GM18861 (cell line): ENCODE data around the gene YPEL4.
"Not testable (repeated sequence)": the region's sequence is repeated elsewhere in the genome, so short reads cannot be mapped to it uniquely, and the experiment has no call there.

Experiments
- ATAC-seq: cut with Tn5 transposase; IDR thresholded peaks from one replicate; pipeline ENCODE4 v1.9.1; 2021; ENCODE audit not compliant: unreplicated experiment

Gene YPEL4, protein sequence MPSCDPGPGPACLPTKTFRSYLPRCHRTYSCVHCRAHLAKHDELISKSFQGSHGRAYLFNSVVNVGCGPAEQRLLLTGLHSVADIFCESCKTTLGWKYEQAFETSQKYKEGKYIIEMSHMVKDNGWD

DNA sequence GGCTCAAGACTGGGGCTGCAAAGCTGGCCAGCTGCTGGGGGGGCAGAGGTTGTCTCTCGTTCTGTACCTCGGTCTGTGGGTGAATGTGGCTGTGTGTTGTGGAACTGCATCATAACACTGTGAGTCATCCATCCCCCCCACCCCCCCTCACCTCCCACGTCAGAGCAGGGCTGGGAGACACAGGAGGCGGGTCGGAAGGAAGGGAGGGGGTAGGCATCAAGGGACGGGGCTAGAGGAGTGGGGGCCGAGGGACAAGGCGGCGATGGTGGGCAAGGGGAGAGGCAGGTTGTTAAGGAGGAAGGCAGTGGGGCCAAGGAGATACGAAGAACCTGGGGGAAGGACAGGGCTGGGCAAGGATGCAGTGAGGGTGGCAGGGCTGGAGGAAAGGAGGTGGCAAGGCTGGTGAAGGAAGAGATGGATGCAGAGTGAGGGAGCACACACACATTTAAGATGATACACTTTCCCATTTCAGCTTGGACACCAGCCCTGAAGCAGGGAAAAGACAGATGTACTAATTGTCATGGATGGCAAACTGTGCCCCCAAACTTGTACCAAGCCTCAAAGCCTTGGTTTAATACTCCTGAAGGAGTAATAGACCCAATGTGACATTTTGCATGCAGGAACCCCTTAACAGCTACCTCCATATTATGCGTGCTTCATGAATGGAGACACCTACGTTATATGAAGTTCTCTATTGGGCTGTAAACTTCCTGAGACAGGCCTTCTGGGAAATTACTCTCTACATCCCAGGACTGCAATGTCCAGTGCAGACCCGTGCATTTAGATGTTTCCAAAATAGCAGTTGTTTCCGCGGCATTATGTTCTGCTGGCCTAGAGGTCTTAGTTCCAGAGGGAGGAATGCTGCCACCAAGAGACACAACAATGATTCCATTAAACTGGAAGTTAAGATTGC lies at the start of gene YPEL4:
TSS of gene YPEL4 (minus strand) at position 87 of the 913 bp plus-strand sequence. CDS start 2,805 bp downstream, outside the sequence.
- ATAC-seq: no peak

GRCh38 chr11:57698843-57699365 lies 49.2 kb upstream of the YPEL4 start:
- no peak for ATAC-seq

DNA sequence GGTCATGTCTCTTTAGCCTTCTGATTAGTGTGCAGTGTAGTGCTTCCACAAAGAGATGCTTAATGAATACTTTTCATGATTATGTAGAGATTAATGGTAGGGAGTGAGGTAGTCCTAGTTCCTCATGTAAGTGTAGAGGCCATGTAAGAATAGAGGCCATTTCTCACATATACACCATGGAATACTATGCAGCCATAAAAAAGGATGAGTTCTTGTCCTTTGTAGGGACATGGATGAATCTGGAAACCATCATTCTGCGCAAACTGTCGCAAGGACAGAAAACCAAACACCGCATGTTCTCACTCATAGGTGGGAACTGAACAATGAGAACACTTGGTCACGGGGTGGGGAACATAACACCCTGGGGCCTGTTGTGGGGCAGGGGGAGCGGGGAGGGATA lies 40.8 kb upstream of the YPEL4 start:
- not testable (repeated sequence) for ATAC-seq

- no peak for ATAC-seq
Observed at GRCh38 chr11:57681168-57681567, 31.5 kb upstream of the YPEL4 start.

GRCh38 chr11:57680552-57680874 lies 30.8 kb upstream of the YPEL4 start:
- ATAC-seq: no peak

- ATAC-seq: no peak
Observed at GRCh38 chr11:57679396-57679795, 29.7 kb upstream of the YPEL4 start.

- ATAC-seq: no peak
Observed at GRCh38 chr11:57675176-57675941, 25.6 kb upstream of the YPEL4 start.

GRCh38 chr11:57674251-57674650 lies 24.5 kb upstream of the YPEL4 start:
- ATAC-seq: no peak

- ATAC-seq: no peak
Observed at GRCh38 chr11:57668434-57668782, 18.7 kb upstream of the YPEL4 start.

- ATAC-seq: peak; percentile 87
Observed at GRCh38 chr11:57667736-57668433, 18.2 kb upstream of the YPEL4 start, which contains the start of gene ZDHHC5. Gene ZDHHC5 (plus strand): TSS chr11:57668114. CDS start chr11:57673091, 4,977 bp downstream.

- ATAC-seq: peak; percentile 55
Observed at GRCh38 chr11:57667117-57667735, 17.5 kb upstream of the YPEL4 start.

GRCh38 chr11:57663975-57664374 lies 14.3 kb upstream of the YPEL4 start:
- no peak for ATAC-seq

DNA sequence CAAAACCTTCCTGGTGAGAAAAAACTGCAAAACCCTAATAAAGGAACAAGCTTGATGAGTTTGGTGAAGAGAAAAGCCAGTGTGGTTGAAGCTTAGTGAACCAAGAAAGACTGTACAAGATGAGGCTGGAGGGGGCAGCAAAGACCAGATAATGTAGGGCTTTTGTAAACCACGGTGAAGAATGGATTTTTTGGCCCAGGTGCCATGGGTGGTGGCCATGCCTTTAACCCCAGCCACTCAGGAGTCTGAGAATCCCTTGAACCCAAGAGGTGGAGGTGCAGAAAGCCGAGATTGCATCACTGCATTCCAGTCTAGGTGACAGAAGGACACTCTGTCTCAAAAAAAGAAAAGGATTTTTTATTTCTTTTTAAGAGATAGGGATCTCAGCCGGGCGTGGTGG lies 13.2 kb upstream of the YPEL4 start:
- ATAC-seq: no peak

DNA sequence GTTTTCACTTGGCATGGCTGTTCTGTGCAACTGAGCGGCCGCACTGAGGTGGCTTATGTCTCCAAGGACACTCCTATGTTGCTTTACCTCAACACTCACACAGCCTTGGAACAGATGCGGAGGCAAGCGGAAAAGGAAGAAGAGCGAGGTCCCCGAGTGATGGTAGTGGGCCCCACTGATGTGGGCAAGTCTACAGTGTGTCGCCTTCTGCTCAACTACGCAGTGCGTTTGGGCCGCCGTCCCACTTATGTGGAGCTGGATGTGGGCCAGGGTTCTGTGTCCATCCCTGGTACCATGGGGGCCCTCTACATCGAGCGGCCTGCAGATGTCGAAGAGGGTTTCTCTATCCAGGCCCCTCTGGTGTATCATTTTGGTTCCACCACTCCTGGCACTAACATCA lies 10.0 kb upstream of the YPEL4 start:
- no peak for ATAC-seq

- no peak for ATAC-seq
Observed at GRCh38 chr11:57658023-57658361, 8.3 kb upstream of the YPEL4 start.

GRCh38 chr11:57657194-57658022 lies 7.7 kb upstream of the YPEL4 start, which contains the start of gene CLP1:
Gene CLP1 (plus strand): TSS chr11:57657762. CDS start chr11:57659477, 1,715 bp downstream.
- peak; percentile 99 for ATAC-seq

DNA sequence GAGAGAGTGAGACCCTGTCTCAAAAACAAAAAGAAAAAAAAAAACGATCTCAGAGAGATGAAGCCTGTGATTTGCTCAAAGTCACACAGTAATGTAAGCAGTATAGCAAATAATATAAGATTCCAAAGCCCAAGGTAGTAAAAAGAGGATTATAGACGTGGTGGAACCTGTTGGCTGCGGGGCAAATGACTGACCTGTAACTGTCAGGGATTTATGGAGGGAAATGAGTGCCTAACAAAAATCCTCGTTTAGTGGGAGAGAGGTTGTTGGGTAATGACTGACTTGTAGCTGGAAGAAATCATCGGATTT lies 7.1 kb upstream of the YPEL4 start:
- ATAC-seq: no peak

GRCh38 chr11:57653163-57653562 lies 3.5 kb upstream of the YPEL4 start:
- no peak for ATAC-seq

- no peak for ATAC-seq
Observed at GRCh38 chr11:57652662-57653061, 3.0 kb upstream of the YPEL4 start.

- ATAC-seq: not testable (repeated sequence)
Observed at GRCh38 chr11:57652230-57652629, 2.5 kb upstream of the YPEL4 start.
